Endothelial cell (in vitro differentiated cells): Measurements from ENCODE around the gene NUP155. TPM values are rescaled to one million over a fixed set of nuclear protein-coding genes. Genes with fewer than 3 reads are reported as not detected.
"Not testable (repeated sequence)": the region's sequence is repeated elsewhere in the genome, so short reads cannot be mapped to it uniquely, and the experiment has no call there.

ENCODE experiments used
- DNase-seq: peaks from one replicate; pipeline ENCODE4 v3.0.0; 2021; ENCODE audit warnings: low spot score
- H3K27ac Mint-ChIP-seq: one replicate; pipeline ENCODE4 v1.8.0; 2021; ENCODE audit warnings: mixed read lengths, inconsistent platforms; ENCODE audit not compliant: unreplicated experiment
- H3K27me3 Mint-ChIP-seq: one replicate; pipeline ENCODE4 v1.8.0; 2021; ENCODE audit warnings: mild to moderate bottlenecking, moderate library complexity, mixed read lengths, inconsistent platforms; ENCODE audit not compliant: unreplicated experiment
- H3K36me3 Mint-ChIP-seq: one replicate; pipeline ENCODE4 v1.8.0; 2021; ENCODE audit warnings: mild to moderate bottlenecking, low read depth, mixed read lengths, inconsistent platforms; ENCODE audit not compliant: unreplicated experiment
- H3K4me1 Mint-ChIP-seq: one replicate; pipeline ENCODE4 v1.8.0; 2021; ENCODE audit warnings: mild to moderate bottlenecking, mixed read lengths, inconsistent platforms; ENCODE audit not compliant: unreplicated experiment
- H3K4me3 Mint-ChIP-seq: one replicate; pipeline ENCODE4 v1.8.0; 2021; ENCODE audit warnings: mild to moderate bottlenecking, mixed read lengths, inconsistent platforms; ENCODE audit not compliant: unreplicated experiment
- H3K9me3 Mint-ChIP-seq: one replicate; pipeline ENCODE4 v1.8.0; 2021; ENCODE audit warnings: mixed read lengths, inconsistent platforms; ENCODE audit not compliant: unreplicated experiment
- CTCF ChIP-seq: fragments of 200-600 bp; sonication (generic); IDR thresholded peaks from one replicate; pipeline ENCODE4 v1.5.0; 2021; ENCODE audit warnings: antibody characterized with exemption; ENCODE audit not compliant: unreplicated experiment
- long read RNA-seq: library from polyadenylated mRNA; unstranded; transcript quantifications from one replicate; pipeline ENCODE4 v2.0.0, GENCODE V29; 2020; ENCODE audit not compliant: unreplicated experiment
- total RNA-seq: library from RNA; stranded (reverse); fragmentation: NEBNext Ultra II Directional; extraction: Animal tissue kit (Norgen Biotek cat#: 25700); gene quantifications from one replicate; pipeline ENCODE4 v1.2.1, GENCODE V29; 2021; ENCODE audit not compliant: unreplicated experiment

NUP155 gene
- total RNA-seq: 34.0 TPM
- long read RNA-seq, full-length matches to known transcripts: 1 of 1 reads
- long read RNA-seq, partial matches to known transcripts: 0 of 1 reads
- long read RNA-seq, other reads (novel, unspliced or antisense): 0 of 1 reads

DNA sequence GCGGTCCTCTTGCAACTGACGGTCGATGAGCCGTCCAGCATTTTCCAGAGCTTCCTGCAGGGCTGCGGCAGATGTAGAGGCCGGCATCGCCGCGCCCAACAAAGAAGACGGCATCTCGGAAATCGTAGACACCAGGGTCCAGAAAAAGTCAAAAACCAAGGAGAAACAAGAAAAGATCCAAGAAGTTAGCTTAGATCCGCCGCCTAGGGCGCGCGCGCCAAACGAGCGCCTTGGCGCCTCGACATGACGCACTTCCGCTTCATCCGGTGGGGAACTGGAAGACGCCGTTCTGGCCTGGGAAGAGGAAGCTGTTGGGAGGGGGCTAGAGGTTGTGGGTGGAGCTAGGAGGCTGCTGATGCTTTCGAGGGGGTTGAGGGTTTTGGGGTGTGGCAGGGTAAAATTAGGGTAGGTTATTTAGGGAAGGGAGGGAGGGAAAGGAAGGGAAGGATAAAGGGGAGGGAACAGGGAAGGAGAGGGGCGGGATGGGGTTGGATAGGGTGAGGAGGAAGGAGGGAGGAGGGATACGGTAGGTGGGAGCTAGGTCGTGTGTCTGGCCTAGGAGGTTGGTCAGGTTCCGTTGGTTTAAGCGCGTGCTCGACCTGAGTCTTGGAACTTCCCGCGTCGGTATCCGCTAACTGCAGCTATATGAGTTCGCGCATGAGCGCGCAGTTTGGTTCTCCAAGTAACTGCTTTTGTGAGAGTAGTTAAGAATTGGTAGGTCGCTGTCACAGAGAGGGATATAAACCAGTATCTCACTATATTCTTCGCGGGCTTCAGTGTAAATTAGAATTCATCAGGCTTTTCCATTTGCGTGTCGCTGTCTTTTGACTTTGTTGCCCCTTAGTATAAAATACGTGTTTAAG, at the start of gene NUP155:
TSS of gene NUP155 (minus strand) at position 243 of the 863 bp plus-strand sequence. CDS start at position 114, 129 bp downstream.
- peak within 1 kb of the TSS; percentile 94 for H3K27ac Mint-ChIP-seq
- no peak for TF ChIP-seq CTCF
- peak; percentile 84 for DNase-seq
- peak within 1 kb of the TSS; percentile 98 for H3K4me3 Mint-ChIP-seq
- H3K27me3 Mint-ChIP-seq: peaks cover 6% of the 10 kb centered on the region
- H3K36me3 Mint-ChIP-seq: peaks cover 5% of the 10 kb centered on the region
- no peaks in the 10 kb centered on the region for H3K9me3 Mint-ChIP-seq
- H3K4me1 Mint-ChIP-seq: peaks cover 21% of the 10 kb centered on the region

DNA sequence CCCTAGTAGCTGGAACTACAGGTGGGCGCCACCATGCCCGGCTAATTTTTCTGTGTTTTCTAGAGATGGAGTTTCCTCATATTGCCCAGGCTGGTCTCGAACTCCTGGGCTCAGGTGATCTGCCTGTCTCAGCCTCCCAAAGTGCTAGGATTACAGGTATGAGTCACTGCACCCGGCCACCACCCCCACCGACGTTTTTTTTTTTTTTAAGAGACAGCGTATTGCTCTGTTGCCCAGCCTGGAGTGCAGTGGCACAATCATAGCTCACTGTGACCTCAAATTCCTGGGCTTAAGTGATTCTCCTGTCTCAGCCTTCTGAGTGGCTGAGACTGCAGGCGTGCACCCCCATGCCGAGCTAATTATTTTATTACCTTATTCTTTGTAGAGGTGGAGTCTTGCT, 46.4 kb upstream of the NUP155 start:
- H3K36me3 Mint-ChIP-seq: peaks cover 13% of the 10 kb centered on the region
- no peaks in the 10 kb centered on the region for H3K4me1 Mint-ChIP-seq
- no peak overlapping the region for H3K4me3 Mint-ChIP-seq
- TF ChIP-seq CTCF: no peak
- H3K27me3 Mint-ChIP-seq: no peaks in the 10 kb centered on the region
- H3K27ac Mint-ChIP-seq: no peak overlapping the region
- no peak for DNase-seq
- no peaks in the 10 kb centered on the region for H3K9me3 Mint-ChIP-seq

DNA sequence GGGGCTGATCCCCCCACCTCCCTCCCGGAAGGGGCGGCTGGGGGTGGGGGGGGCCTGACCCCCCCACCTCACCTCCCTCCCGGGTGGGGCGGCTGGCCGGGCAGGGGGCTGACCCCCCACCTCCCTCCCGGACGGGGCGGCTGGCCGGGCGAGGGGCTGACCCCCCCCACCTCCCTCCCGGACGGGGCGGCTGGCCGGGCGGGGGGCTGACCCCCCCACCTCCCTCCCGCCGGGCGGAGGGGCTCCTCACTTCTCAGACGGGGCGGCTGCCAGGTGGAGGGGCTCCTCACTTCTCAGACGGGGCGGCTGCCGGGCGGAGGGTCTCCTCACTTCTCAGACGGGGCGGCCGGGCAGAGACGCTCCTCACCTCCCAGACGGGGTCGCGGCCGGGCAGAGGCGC, 44.5 kb upstream of the NUP155 start:
- H3K27ac Mint-ChIP-seq, H3K4me1 Mint-ChIP-seq, H3K9me3 Mint-ChIP-seq, H3K27me3 Mint-ChIP-seq, DNase-seq, H3K4me3 Mint-ChIP-seq: not testable (repeated sequence)
- peaks cover 13% of the 10 kb centered on the region for H3K36me3 Mint-ChIP-seq

DNA sequence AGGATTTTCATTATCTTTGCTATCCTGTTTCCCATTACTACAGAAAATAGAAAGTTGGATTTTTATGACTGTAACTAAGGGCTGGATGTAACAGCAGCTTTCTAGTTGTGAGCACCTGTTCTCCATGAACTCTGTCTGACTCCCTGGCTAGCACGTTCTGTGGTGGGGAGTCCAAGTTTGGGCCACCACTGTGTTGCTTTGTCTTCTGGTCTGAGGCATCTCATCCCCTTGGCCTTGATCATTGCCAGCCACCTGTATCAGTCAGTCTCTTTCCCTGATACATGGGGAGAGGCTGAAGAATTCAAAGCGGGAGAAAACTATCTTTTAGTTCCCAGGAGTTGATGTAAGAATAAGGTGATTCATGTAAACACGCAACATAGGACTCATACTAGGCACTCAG, 41.6 kb upstream of the NUP155 start:
- H3K4me1 Mint-ChIP-seq: no peaks in the 10 kb centered on the region
- no peaks in the 10 kb centered on the region for H3K9me3 Mint-ChIP-seq
- no peak overlapping the region for H3K4me3 Mint-ChIP-seq
- H3K36me3 Mint-ChIP-seq: peaks cover 9% of the 10 kb centered on the region
- no peak overlapping the region for H3K27ac Mint-ChIP-seq
- no peaks in the 10 kb centered on the region for H3K27me3 Mint-ChIP-seq
- no peak for DNase-seq
- TF ChIP-seq CTCF: no peak

- H3K4me1 Mint-ChIP-seq: no peaks in the 10 kb centered on the region
- no peak for TF ChIP-seq CTCF
- H3K4me3 Mint-ChIP-seq: no peak overlapping the region
- no peak overlapping the region for H3K27ac Mint-ChIP-seq
- no peaks in the 10 kb centered on the region for H3K27me3 Mint-ChIP-seq
- H3K36me3 Mint-ChIP-seq: peaks cover 11% of the 10 kb centered on the region
- no peaks in the 10 kb centered on the region for H3K9me3 Mint-ChIP-seq
- DNase-seq: no peak
Observed at GRCh38 chr5:37400501-37400900, 29.6 kb upstream of the NUP155 start.
